K562 (cell line): Measurements from ENCODE around the gene UQCRC2. TPM values are rescaled to one million over a fixed set of nuclear protein-coding genes. Genes with fewer than 3 reads are reported as not detected.

Experiments used
- FUS ChIP-seq: fragments of 200-400 bp; formaldehyde crosslinking; optimal IDR thresholded peaks from 2 replicates; pipeline ENCODE3; 2017; ENCODE audit warnings: low read depth, low read length
- HDGF ChIP-seq: fragments of 450-650 bp; IDR thresholded peaks from 2 replicates; pipeline ENCODE4 v1.6.1; 2016
- HLTF ChIP-seq: fragments of 450-650 bp; IDR thresholded peaks from 2 replicates; pipeline ENCODE4 v1.6.1; 2016
- HNRNPL ChIP-seq: fragments of 200-400 bp; formaldehyde crosslinking; IDR thresholded peaks from 2 replicates; pipeline ENCODE4 v1.6.1; 2017; ENCODE audit warnings: low read depth, mild to moderate bottlenecking, low read length
- KLF13 ChIP-seq: fragments of 450-650 bp; IDR thresholded peaks from 2 replicates; pipeline ENCODE4 v1.6.1; 2016; ENCODE audit warnings: missing genetic modification characterization, low read depth, mild to moderate bottlenecking, missing compliant biosample characterization, moderate library complexity, borderline replicate concordance
- NEUROD1 ChIP-seq: fragments of 150-350 bp; IDR thresholded peaks from 2 replicates; pipeline ENCODE4 v1.6.1; 2014; ENCODE audit warnings: borderline replicate concordance, low read length, low read depth; ENCODE audit not compliant: partially characterized antibody
- POLR2B ChIP-seq: fragments of 450-650 bp; IDR thresholded peaks from 2 replicates; pipeline ENCODE4 v1.6.1; 2018; ENCODE audit warnings: low read depth; ENCODE audit not compliant: partially characterized antibody
- PTRF ChIP-seq: fragments of 450-650 bp; IDR thresholded peaks from 2 replicates; pipeline ENCODE4 v1.6.1; 2016; ENCODE audit warnings: mild to moderate bottlenecking, missing genetic modification characterization, missing compliant biosample characterization
- RBM17 ChIP-seq: fragments of 200-400 bp; formaldehyde crosslinking; IDR thresholded peaks from 2 replicates; pipeline ENCODE4 v1.6.1; 2017; ENCODE audit warnings: low read depth, mild to moderate bottlenecking, low read length, borderline replicate concordance
- TAF7 ChIP-seq: fragments of 450-650 bp; IDR thresholded peaks from 2 replicates; pipeline ENCODE4 v1.6.1; 2016; ENCODE audit warnings: missing genetic modification characterization, missing compliant biosample characterization
- TFAM ChIP-seq: fragments of 250-450 bp; sonication (Bioruptor Pico); conservative IDR thresholded peaks from 2 replicates; pipeline ENCODE4 v1.5.0; 2021; ENCODE audit warnings: mild to moderate bottlenecking, moderate library complexity
- ZKSCAN8 ChIP-seq: fragments of 200-800 bp; sonication (Bioruptor generic); IDR thresholded peaks from 2 replicates; pipeline ENCODE4 v1.6.1; 2016; ENCODE audit warnings: missing genetic modification characterization, missing compliant biosample characterization
- ZNF431 ChIP-seq: sonication (generic); formaldehyde crosslinking; IDR thresholded peaks from 2 replicates; pipeline ENCODE4 v1.8.0; 2022; ENCODE audit warnings: mild to moderate bottlenecking, missing genetic modification reagents
- ZNF445 ChIP-seq: fragments of 250-450 bp; sonication (Bioruptor Pico); IDR thresholded peaks from 2 replicates; pipeline ENCODE4 v1.4.0; 2020; ENCODE audit warnings: low read depth, mild to moderate bottlenecking, moderate library complexity
- ZNF507 ChIP-seq: conservative IDR thresholded peaks from 2 replicates; pipeline ENCODE4 v1.6.1; 2017; ENCODE audit warnings: missing genetic modification characterization, missing compliant biosample characterization
- polyA plus RNA-seq, 8 experiments: library from polyadenylated mRNA; depleted of rRNA in 4 of 8; stranded (reverse) in 5 of 8; unstranded in 3 of 8; fragments of >200 nt; fragmentation: Nextera tagmentation in 2 of 8; fragmentation: Illumina TruSeq in 1 of 8; extraction: Ambion mirVana in 2 of 8; extraction: Trizol in 1 of 8; gene quantifications; 2 replicates each; pipeline versions ENCODE4 v1.2.1 to v1.2.3, GENCODE V29; 2011 to 2014; ENCODE audit warnings: inconsistent platforms in 1 of 8, missing spikeins in 1 of 8
- total RNA-seq, 7 experiments: library from RNA; depleted of rRNA in 6 of 7; stranded (reverse); fragments of >200 nt in 6 of 7; fragmentation: Illumina TruSeq in 2 of 7; extraction: Trizol in 2 of 7; gene quantifications; 2 replicates each; pipeline versions ENCODE4 v1.2.1 to v1.2.3, GENCODE V29; 2011 to 2021; ENCODE audit warnings: low replicate concordance in 1 of 7
- TF ChIP-seq, protein P1 (sequence below): fragments of 450-650 bp; IDR thresholded peaks from 2 replicates; pipeline ENCODE4 v1.6.1; 2016; ENCODE audit warnings: mild to moderate bottlenecking
- TF ChIP-seq, protein P2 (sequence below): sonication (generic); formaldehyde crosslinking; IDR thresholded peaks from 2 replicates; pipeline ENCODE4 v1.8.0; 2022; ENCODE audit warnings: mild to moderate bottlenecking, missing genetic modification reagents
- TF ChIP-seq, protein P3 (sequence below): fragments of 200-800 bp; sonication (Bioruptor generic); IDR thresholded peaks from 2 replicates; pipeline ENCODE4 v1.6.1; 2017; ENCODE audit warnings: missing genetic modification characterization, missing compliant biosample characterization
- TF ChIP-seq, protein P4 (sequence below): fragments of 250-450 bp; sonication (Bioruptor Pico); IDR thresholded peaks from 2 replicates; pipeline ENCODE4 v1.9.0; 2021; ENCODE audit warnings: mild to moderate bottlenecking, inconsistent platforms
- TF ChIP-seq, protein P5 (sequence below): fragments of 250-450 bp; sonication (Bioruptor Pico); IDR thresholded peaks from 2 replicates; pipeline ENCODE4 v1.5.0; 2021
- TF ChIP-seq, protein P6 (sequence below): fragments of 250-450 bp; sonication (Bioruptor Pico); IDR thresholded peaks from 2 replicates; pipeline ENCODE4 v1.9.0; 2021; ENCODE audit warnings: mild to moderate bottlenecking

The UQCRC2 gene
- total and polyA plus RNA-seq, 9 of the 15 experiments (the other 6 are each of a cell fraction or from before 2014, with no cell fraction given): 177 to 516 (median 319) TPM

DNA sequence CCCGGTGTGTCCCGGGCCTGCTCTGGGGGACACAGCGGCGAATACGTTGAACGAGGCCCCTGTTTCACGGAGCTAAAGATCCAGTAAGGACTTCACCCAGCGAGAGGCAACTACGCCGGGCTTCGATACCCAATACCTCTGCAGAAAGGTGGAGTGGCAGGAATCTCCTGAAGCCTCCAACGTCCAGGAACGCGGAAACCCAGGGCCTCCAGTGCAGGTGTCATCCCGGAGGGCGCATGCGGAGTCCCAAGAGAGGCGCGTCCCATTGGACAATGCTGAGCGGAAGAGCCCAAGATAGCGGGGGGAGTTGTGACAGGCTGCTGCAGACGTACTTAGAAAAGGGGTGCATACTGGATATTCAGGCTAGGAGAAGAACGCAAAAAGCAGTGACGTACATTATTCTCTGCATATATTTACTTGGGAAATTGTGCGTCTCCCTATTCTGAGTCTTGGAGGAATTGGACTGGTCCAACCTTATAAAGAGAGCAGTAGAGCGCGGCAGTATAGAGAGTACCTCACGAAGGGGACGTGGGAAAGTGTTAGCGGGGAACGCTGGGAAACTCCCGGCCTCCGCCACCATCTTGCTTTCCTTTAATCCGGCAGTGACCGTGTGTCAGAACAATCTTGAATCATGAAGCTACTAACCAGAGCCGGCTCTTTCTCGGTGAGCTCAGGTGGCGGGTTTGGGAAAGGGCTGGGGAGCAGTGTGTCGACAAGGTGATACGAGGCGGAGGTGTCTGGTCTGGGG lies at the start of gene UQCRC2 (continued):
- TF ChIP-seq HDGF (no peak), ZNF431 (CRISPR knock-in tag) (no peak), NEUROD1 (peak; percentile 56), PTRF (tag) (no peak), HNRNPL (no peak), RBM17 (no peak), FUS (no peak), TFAM (CRISPR knock-in tag) (no peak), POLR2B (peak; percentile 81), ZKSCAN8 (CRISPR knock-in tag) (no peak), KLF13 (no peak), TAF7 (tag) (peak; percentile 87), HLTF (no peak), ZNF507 (no peak), ZNF445 (CRISPR knock-in tag) (no peak)
- TF ChIP-seq, protein P1, sequence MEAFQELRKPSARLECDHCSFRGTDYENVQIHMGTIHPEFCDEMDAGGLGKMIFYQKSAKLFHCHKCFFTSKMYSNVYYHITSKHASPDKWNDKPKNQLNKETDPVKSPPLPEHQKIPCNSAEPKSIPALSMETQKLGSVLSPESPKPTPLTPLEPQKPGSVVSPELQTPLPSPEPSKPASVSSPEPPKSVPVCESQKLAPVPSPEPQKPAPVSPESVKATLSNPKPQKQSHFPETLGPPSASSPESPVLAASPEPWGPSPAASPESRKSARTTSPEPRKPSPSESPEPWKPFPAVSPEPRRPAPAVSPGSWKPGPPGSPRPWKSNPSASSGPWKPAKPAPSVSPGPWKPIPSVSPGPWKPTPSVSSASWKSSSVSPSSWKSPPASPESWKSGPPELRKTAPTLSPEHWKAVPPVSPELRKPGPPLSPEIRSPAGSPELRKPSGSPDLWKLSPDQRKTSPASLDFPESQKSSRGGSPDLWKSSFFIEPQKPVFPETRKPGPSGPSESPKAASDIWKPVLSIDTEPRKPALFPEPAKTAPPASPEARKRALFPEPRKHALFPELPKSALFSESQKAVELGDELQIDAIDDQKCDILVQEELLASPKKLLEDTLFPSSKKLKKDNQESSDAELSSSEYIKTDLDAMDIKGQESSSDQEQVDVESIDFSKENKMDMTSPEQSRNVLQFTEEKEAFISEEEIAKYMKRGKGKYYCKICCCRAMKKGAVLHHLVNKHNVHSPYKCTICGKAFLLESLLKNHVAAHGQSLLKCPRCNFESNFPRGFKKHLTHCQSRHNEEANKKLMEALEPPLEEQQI: no peak
- TF ChIP-seq, protein P2, sequence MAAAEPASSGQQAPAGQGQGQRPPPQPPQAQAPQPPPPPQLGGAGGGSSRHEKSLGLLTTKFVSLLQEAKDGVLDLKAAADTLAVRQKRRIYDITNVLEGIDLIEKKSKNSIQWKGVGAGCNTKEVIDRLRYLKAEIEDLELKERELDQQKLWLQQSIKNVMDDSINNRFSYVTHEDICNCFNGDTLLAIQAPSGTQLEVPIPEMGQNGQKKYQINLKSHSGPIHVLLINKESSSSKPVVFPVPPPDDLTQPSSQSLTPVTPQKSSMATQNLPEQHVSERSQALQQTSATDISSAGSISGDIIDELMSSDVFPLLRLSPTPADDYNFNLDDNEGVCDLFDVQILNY (CRISPR knock-in tag): no peak
- TF ChIP-seq, protein P3, sequence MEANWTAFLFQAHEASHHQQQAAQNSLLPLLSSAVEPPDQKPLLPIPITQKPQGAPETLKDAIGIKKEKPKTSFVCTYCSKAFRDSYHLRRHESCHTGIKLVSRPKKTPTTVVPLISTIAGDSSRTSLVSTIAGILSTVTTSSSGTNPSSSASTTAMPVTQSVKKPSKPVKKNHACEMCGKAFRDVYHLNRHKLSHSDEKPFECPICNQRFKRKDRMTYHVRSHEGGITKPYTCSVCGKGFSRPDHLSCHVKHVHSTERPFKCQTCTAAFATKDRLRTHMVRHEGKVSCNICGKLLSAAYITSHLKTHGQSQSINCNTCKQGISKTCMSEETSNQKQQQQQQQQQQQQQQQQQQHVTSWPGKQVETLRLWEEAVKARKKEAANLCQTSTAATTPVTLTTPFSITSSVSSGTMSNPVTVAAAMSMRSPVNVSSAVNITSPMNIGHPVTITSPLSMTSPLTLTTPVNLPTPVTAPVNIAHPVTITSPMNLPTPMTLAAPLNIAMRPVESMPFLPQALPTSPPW (CRISPR knock-in tag): peak; percentile 17; the same call in 1 of the 2 replicates
- TF ChIP-seq, protein P4, sequence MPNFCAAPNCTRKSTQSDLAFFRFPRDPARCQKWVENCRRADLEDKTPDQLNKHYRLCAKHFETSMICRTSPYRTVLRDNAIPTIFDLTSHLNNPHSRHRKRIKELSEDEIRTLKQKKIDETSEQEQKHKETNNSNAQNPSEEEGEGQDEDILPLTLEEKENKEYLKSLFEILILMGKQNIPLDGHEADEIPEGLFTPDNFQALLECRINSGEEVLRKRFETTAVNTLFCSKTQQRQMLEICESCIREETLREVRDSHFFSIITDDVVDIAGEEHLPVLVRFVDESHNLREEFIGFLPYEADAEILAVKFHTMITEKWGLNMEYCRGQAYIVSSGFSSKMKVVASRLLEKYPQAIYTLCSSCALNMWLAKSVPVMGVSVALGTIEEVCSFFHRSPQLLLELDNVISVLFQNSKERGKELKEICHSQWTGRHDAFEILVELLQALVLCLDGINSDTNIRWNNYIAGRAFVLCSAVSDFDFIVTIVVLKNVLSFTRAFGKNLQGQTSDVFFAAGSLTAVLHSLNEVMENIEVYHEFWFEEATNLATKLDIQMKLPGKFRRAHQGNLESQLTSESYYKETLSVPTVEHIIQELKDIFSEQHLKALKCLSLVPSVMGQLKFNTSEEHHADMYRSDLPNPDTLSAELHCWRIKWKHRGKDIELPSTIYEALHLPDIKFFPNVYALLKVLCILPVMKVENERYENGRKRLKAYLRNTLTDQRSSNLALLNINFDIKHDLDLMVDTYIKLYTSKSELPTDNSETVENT: peak; percentile 95
- TF ChIP-seq, protein P5, sequence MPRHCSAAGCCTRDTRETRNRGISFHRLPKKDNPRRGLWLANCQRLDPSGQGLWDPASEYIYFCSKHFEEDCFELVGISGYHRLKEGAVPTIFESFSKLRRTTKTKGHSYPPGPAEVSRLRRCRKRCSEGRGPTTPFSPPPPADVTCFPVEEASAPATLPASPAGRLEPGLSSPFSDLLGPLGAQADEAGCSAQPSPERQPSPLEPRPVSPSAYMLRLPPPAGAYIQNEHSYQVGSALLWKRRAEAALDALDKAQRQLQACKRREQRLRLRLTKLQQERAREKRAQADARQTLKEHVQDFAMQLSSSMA (CRISPR knock-in tag): 0 out of 2 replicates have a peak, but pooled peaks have one; percentile 52
- TF ChIP-seq, protein P6, sequence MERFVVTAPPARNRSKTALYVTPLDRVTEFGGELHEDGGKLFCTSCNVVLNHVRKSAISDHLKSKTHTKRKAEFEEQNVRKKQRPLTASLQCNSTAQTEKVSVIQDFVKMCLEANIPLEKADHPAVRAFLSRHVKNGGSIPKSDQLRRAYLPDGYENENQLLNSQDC (CRISPR knock-in tag): no peak
